Measurements from ENCODE around the gene ALKBH5. TPM values are rescaled to one million over a fixed set of nuclear protein-coding genes. Genes with fewer than 3 reads are reported as not detected.

The ALKBH5 gene
- total RNA-seq, 2 donors from 2014 or later = 45.4 to 48.8 TPM

- WGBS, 2 donors = 25 to 31% methylated on average over 10 of the region's 10 CpGs
- Histone ChIP-seq H3K36me3 (replicated peaks in 1 of 2; ENCODE audit: insufficient read depth in 1 of 2, low read depth in 2 of 2) (no peaks in the 10 kb centered on the region), H3K27ac (peak overlapping the region in 3 of 4 donors; percentile 63 to 98 (median 96)), H3K27me3 (no peaks in the 10 kb centered on the region), H3K9me3 (no peaks in the 10 kb centered on the region), H3K4me3 (peak overlapping the region; percentile 4 to 94), H3K4me1 (peaks cover 72% of the 10 kb centered on the region)
- DNase-seq (peak in 2 of 4 donors; percentile 26 to 27), ATAC-seq (no peak)
- TF ChIP-seq CTCF (IDR thresholded peaks at IDR 0.05) (no peak), POLR2A (IDR thresholded peaks at IDR 0.05) (peak in 1 of 3 donors; percentile 35)
- intact Hi-C loops (cut with DNase I) = no loop called here
Observed at GRCh38 chr17:18185832-18186626, 2.4 kb downstream of the ALKBH5 start.

DNA sequence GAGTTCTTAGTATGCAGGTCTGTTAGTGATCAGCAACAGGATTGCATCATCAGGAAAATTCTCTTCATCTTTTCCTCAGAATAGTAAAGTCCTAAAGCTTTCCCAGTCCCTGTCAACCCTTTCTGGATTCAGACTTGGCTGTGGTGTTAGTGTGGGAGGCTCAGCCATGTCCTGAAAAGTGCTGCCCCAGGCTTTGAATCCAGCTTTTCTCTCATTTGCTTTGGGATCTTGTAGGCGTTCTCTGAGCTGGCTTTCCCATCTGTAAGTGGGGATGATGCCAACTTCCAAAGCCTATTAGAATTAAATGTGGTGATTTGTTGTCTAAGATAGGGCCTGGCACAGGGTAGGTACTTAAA lies 3.0 kb downstream of the ALKBH5 start:
- Histone ChIP-seq H3K4me1 (peaks cover 75% of the 10 kb centered on the region), H3K27ac (peak overlapping the region in 3 of 4 donors; percentile 63 to 98 (median 96)), H3K27me3 (no peaks in the 10 kb centered on the region), H3K9me3 (no peaks in the 10 kb centered on the region), H3K4me3 (no peak overlapping the region), H3K36me3 (replicated peaks in 1 of 2; ENCODE audit: insufficient read depth in 1 of 2, low read depth in 2 of 2) (no peaks in the 10 kb centered on the region)
- 10 to 11% methylated on average over 1 of the region's 1 CpG for WGBS, 2 donors
- peak in 1 of 4 donors; percentile 15 for DNase-seq
- no peak for ATAC-seq
- intact Hi-C loops (cut with DNase I) = no loop called here
- no peak for TF ChIP-seq CTCF (IDR thresholded peaks at IDR 0.05)
- no peak for TF ChIP-seq POLR2A (IDR thresholded peaks at IDR 0.05)

GRCh38 chr17:18187226-18187625 lies 3.6 kb downstream of the ALKBH5 start:
- Histone ChIP-seq H3K4me1 (peaks cover 75% of the 10 kb centered on the region), H3K9me3 (no peaks in the 10 kb centered on the region), H3K4me3 (no peak overlapping the region), H3K36me3 (replicated peaks in 1 of 2; ENCODE audit: insufficient read depth in 1 of 2, low read depth in 2 of 2) (no peaks in the 10 kb centered on the region), H3K27ac (peak overlapping the region in 3 of 4 donors; percentile 63 to 98 (median 96)), H3K27me3 (no peaks in the 10 kb centered on the region)
- intact Hi-C loops (cut with DNase I) = no loop called here
- 0 to 7% methylated on average over 2 of the region's 2 CpGs for WGBS, 2 donors
- no peak for ATAC-seq
- TF ChIP-seq CTCF (IDR thresholded peaks at IDR 0.05) = no peak
- TF ChIP-seq POLR2A (IDR thresholded peaks at IDR 0.05) = no peak
- no peak for DNase-seq

- Histone ChIP-seq H3K4me3 (no peak overlapping the region), H3K27me3 (no peaks in the 10 kb centered on the region), H3K9me3 (no peaks in the 10 kb centered on the region), H3K27ac (peak overlapping the region in 3 of 4 donors; percentile 63 to 98 (median 96)), H3K36me3 (replicated peaks in 1 of 2; ENCODE audit: insufficient read depth in 1 of 2, low read depth in 2 of 2) (no peaks in the 10 kb centered on the region), H3K4me1 (peaks cover 70% of the 10 kb centered on the region)
- TF ChIP-seq POLR2A (IDR thresholded peaks at IDR 0.05) = no peak
- TF ChIP-seq CTCF (IDR thresholded peaks at IDR 0.05) = no peak
- intact Hi-C loops (cut with DNase I) = no loop called here
- no peak for DNase-seq
- WGBS, 2 donors = 12 to 23% methylated on average over 9 of the region's 9 CpGs
- ATAC-seq = no peak
Observed at GRCh38 chr17:18187821-18188761, 4.5 kb downstream of the ALKBH5 start.
